ENCODE measurements around the gene COMT.
"Not testable (repeated sequence)": the region's sequence is repeated elsewhere in the genome, so short reads cannot be mapped to it uniquely, and the experiment has no call there.

COMT gene

DNA sequence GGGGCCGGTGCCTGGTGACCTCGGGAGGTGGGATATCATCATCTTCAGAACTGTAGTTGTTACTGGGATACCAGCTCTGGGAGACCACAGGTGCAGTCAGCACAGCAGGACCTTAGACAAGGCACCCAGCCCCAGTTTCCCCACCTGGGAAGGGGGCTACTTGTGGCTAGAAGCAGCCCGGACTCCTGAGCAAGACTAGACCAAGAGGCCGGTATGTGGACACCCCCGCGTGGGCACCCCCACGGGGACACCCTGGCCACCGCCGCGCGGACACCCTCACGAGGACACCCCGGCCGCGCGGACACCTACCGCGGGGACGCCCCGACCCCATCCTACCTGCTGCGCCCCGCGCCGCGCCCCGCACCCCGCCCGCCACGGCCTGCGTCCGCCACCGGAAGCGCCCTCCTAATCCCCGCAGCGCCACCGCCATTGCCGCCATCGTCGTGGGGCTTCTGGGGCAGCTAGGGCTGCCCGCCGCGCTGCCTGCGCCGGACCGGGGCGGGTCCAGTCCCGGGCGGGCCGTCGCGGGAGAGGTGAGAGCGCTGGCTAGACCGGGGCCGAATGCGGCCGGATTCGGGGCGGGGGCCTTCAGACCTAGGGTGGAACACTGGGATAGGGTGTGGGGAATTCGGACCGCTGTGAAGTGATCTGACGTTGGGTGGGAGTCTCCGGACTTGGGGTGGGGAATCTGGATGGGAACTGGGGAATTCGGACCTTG, at the start of gene COMT, which contains the start of gene TXNRD2:
Gene COMT, plus strand, starts transcription at position 408 of the 718 bp plus-strand sequence. CDS start 20,755 bp downstream, outside the sequence.
Gene TXNRD2, minus strand, starts transcription at position 454 of the 718 bp plus-strand sequence. Its CDS starts 15 bp downstream, at position 439.
- peak; percentile 57 to 63 for DNase-seq

GRCh38 chr22:19892257-19892879, 49.2 kb upstream of the COMT start:
- peak; percentile 42 to 50 for DNase-seq

- no peak for DNase-seq
Observed at GRCh38 chr22:19892925-19893324, 48.6 kb upstream of the COMT start.

GRCh38 chr22:19893363-19893762, 48.2 kb upstream of the COMT start:
- DNase-seq, result no peak

DNA sequence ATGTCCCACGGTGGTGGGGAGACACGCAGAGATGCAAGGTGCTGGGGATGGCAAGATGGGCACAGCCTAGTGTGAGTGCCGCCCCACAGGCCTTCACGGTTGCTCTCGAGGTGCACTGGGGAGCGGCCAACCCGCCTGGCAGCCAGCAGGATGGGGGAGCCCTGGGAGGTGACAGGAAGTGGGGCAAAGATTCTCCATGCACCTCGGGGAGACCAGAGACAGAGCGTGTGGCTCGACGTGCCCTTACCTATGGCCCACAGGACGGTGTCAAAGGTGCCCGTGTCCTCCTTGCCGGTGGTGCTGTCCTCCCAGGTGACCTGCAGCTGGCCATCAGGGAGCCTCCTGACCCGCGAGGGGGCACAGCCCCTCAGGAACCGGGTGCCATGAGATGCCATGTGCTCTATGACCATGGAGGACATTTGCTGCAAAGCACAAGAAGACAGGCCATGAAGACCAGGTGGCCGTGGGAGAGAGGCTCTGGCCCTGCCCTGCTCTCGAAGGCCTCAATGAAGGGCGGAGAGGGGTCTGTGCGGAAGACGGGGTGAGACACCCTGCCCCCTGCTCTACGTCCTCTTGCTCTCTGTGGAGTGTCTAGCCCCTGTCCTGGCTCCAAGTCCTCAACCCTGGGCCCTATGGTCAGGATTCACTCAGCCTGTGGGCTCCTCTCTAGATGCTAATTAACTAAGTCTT, 46.3 kb upstream of the COMT start:
- DNase-seq, result no peak

GRCh38 chr22:19896665-19897355, 44.8 kb upstream of the COMT start:
- DNase-seq, result no peak

DNA sequence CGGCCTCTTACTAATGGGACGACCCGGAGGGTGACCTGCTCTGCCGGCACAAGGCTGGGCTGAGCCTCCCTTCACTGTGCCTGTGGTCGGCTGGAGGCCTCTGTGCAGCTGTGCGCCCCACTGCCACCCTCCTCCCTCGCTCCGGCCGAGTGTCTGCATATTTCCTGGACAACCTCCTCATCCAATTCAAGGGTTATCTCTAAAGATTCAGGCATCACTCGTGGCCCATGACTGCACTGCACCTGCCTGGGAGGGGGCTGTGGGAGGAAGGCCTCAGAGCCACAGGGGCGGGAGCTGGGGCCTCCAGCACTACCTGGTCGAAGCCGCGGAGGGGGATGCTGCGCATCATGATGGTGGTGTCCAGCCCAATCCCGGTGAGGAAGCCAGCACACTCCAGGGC, 43.8 kb upstream of the COMT start:
- DNase-seq, result no peak

DNA sequence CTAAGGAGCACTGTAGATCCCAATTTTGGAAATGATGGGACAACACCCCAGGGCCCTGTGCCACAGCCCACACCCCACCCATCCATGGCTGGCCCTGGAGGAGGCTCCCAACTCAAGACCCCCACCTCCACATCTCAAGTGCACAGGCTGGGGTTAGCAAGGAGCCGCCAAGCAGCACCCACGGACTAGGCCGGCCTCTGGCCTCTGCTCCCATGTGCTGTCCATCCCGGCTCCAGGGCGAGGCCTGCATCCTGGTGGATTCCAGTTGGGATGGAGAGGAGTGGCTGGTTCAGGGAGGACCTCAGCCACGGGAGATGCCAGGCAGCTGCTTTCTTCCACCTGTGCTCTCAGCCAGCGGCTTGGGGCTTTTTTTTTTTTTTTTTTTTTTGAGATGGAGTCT, 43.4 kb upstream of the COMT start:
- DNase-seq, result no peak

DNA sequence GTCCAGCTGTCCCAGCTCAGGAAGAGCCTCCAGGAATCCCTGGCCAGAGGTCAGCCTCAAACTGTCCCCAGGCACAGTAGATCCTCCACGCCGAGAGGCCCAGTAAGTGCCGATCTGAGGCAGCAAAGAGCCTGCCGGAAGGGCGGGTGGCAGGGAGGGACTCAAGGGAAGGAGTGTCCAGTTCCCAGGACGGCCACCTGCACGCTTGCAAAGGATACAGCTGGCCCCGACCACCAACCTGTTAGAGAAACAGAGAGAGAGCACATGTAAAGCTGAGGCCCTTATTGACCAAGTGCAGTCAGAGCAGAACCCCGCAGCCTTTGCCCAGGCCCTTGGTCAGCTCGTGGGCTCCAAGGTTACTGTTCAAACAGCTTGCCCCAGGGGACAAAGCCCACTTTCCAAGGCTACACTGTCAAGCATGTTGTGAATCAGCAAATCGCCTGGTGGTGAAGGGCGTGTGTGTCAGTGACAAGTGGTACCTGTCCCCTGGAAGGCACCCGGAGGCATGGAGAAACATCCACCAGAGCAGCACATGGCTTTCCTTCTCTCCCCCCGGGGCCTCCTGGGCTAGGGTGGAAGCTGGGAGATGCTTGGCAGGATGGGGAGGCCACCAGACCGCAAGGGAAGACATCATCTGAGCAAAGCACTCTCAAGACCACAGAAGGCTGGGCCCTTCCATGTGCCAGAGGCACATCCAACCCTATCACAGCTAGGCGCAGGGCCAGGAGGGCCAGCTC, 42.6 kb upstream of the COMT start:
- no peak for DNase-seq

GRCh38 chr22:19900707-19901436, 40.7 kb upstream of the COMT start:
- no peak for DNase-seq

- no peak for DNase-seq
Observed at GRCh38 chr22:19901577-19902244, 39.9 kb upstream of the COMT start.

DNA sequence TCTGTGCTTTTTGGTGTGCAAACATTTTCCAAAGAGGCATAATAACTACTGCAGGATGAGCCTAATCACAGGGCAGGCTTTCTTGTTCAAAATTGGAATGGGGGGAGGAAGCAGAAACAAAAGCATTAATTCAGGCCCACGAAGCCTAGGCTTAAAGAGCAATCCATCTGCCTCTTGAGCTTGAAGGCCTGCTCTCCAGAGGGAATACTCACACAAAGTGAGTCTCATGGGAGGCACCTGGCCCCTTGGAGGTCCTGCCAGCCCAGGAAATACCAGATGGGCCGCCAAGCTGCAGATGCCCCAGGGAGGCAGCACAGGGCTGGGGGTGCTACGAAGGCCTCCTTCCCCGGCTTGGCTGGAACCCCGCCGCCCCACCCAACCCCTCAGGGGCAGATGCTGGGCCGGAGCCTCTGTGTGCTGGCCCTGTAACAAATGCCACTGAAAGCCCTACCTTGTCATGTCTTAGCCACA, 39.3 kb upstream of the COMT start:
- DNase-seq, result no peak

GRCh38 chr22:19903031-19903430, 38.5 kb upstream of the COMT start:
- DNase-seq, result no peak

- DNase-seq, result no peak
Observed at GRCh38 chr22:19903513-19903912, 38.1 kb upstream of the COMT start.

- no peak for DNase-seq
Observed at GRCh38 chr22:19904174-19904856, 37.3 kb upstream of the COMT start.

DNA sequence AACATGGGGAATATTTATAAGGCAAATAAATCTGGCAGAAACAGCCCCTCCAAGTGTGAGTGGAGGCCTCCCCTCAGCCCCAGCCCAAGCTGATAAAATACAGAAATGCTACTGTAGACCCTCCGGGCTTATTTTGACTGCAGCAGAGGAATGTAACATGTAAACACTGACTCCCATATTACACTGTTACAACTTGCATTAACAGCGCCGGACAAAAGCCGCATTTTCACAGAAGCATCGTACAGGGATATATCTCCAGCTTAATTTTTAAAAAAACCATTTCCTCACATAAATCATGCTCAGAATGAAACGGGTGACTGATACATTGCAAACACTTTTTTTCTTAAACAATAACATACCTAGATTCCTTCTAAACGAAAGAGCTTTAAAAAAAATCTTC, 36.6 kb upstream of the COMT start:
- DNase-seq, result no peak

GRCh38 chr22:19905347-19906276, 36.0 kb upstream of the COMT start:
- no peak for DNase-seq

DNA sequence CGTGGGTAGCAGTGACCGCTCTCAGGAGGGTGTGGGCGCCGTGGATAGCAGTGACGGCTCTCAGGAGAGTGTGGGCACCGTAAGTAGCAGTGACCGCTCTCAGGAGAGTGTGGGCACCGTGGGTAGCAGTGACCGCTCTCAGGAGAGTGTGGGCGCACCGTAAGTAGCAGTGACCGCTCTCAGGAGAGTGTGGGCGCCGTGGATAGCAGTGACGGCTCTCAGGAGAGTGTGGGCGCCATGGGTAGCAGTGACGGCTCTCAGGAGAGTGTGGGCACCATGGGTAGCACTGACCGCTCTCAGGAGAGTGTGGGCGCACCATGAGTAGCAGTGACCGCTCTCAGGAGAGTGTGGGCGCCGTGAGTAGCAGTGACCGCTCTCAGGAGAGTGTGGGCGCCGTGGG, 34.7 kb upstream of the COMT start:
- not testable (repeated sequence) for DNase-seq

DNA sequence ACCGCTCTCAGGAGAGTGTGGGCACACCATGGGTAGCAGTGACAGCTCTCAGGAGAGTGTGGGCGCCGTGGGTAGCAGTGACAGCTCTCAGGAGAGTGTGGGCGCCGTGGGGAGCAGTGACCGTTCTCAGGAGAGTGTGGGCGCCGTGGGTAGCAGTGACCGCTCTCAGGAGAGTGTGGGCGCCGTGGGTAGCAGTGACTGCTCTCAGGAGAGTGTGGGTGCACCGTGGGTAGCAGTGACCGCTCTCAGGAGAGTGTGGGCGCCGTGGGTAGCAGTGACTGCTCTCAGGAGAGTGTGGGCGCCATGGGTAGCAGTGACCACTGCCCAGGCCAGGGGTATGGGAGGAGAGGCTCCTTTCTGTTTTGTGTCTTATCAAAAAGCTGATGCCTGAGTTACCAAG, 33.7 kb upstream of the COMT start:
- not testable (repeated sequence) for DNase-seq

Measured in activated CD4-positive, alpha-beta T cell treated with anti-CD3 and anti-CD28 coated beads, Interleukin-2, amount 50 U/mL, for 4 hours (primary cell).